IPS-20b (cell line): ENCODE data around the gene CCDC74A.
"Not testable (repeated sequence)": the region's sequence is repeated elsewhere in the genome, so short reads cannot be mapped to it uniquely, and the experiment has no call there.

Experiments
- H3K27ac ChIP-seq: one replicate; pipeline ENCODE4 v1.5.1; 2013; ENCODE audit warnings: low read length
- H3K27me3 ChIP-seq: 2 replicates; pipeline ENCODE4 v1.6.1; 2013; ENCODE audit warnings: mild to moderate bottlenecking, low read length, inconsistent platforms; ENCODE audit not compliant: insufficient read depth
- H3K36me3 ChIP-seq: 2 replicates; pipeline ENCODE4 v1.6.1; 2013; ENCODE audit warnings: low read depth, mild to moderate bottlenecking, inconsistent platforms, low read length, moderate library complexity; ENCODE audit not compliant: insufficient read depth
- H3K4me1 ChIP-seq: 2 replicates; pipeline ENCODE4 v1.6.1; 2013; ENCODE audit warnings: mild to moderate bottlenecking, control low read depth, inconsistent platforms, low read length, moderate library complexity; ENCODE audit not compliant: insufficient read depth
- H3K4me3 ChIP-seq: 2 replicates; pipeline ENCODE4 v1.5.1; 2013; ENCODE audit warnings: mild to moderate bottlenecking, low read length, inconsistent platforms
- H3K9ac ChIP-seq: 2 replicates; pipeline ENCODE4 v1.6.1; 2013; ENCODE audit warnings: low read depth, mild to moderate bottlenecking, inconsistent platforms, low read length, moderate library complexity
- H3K9me3 ChIP-seq: 2 replicates; pipeline ENCODE4 v1.6.1; 2013; ENCODE audit warnings: mild to moderate bottlenecking, low read depth, low read length, inconsistent platforms; ENCODE audit not compliant: insufficient read depth

Gene CCDC74A

DNA sequence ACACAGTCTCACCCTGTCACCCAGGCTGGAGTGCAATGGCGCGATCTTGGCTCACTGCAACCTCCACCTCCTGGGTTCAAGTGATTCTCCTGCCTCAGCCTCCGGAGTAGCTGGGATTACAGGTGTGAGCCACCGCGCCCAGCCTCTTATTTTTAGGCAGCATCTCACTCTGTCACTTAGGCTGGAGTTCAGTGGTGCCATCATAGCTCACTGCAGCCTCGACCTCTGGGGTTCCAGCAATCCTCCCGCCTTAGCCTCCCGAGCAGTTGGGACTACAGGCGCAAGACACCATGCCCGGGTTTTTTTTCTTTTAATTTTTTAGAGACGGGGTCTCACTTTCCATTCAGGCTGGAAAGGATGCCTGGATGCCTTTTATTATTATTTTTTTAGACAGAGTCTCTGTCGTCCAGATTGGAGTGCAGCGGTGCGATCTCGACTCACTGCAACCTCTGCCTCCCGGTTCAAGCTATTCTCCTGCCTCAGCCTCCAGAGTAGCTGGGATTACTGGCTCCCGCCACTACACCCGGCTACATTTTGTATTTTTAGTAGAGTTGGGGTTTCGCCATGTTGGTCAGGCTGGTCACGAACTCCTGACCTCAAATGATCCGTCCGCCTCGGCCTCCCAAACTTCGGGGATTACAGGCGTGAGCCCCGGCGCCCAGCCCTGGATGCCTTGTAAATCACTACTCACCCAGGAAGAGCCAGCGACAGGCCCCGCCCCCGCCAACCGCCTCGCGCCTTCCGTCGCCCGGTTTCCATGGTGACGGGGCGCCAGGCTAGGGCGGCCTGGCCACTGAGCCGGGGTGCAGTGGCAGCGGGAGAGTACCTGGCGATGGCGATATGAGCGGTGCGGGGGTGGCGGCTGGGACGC, at the start of gene CCDC74A:
Gene CCDC74A (plus strand): TSS at position 758 of the 871 bp plus-strand sequence. CDS start 83 bp downstream, at position 841.
- Histone ChIP-seq H3K4me3 (peak within 1 kb of the TSS; percentile 62; the same call in 1 of the 2 replicates), H3K9ac (peak within 1 kb of the TSS; percentile 45; the same call in 1 of the 2 replicates)
- not testable (repeated sequence) for H3K27ac ChIP-seq, H3K9me3 ChIP-seq, H3K36me3 ChIP-seq, H3K4me1 ChIP-seq, H3K27me3 ChIP-seq

DNA sequence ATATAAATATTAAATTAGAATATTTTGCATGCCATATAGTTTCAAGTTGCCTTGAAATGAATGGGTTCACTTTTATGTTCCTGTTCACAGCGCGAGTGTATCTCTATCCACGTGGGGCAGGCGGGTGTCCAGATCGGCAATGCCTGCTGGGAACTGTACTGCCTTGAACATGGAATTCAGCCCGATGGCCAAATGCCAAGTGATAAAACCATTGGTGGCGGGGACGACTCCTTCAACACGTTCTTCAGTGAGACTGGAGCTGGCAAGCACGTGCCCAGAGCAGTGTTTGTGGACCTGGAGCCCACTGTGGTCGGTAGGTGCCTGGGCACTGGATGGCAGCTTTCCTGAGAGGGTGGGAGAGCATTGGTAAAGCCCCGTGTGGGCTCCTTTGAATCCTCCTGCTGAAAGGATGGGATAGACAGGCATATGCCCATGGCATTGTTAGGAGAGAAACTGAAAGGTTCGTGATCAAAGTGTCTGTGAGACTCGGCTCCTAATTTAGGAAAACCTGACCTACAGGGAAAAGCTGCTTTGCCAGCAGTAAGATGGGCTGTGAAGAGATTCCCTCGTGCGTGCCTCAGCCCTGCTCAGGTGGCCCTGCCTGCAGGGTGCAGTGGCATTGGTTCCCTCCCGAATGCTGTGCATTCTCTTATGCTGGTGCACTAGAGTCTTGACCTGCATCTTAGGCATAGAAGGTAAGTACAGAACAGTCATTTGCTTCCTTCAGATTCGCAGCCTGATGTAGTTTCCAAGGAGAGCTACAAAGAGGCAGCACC, 49.4 kb upstream of the CCDC74A start:
- H3K9me3 ChIP-seq, H3K27ac ChIP-seq, H3K36me3 ChIP-seq, H3K4me3 ChIP-seq, H3K27me3 ChIP-seq, H3K4me1 ChIP-seq, H3K9ac ChIP-seq: not testable (repeated sequence)

DNA sequence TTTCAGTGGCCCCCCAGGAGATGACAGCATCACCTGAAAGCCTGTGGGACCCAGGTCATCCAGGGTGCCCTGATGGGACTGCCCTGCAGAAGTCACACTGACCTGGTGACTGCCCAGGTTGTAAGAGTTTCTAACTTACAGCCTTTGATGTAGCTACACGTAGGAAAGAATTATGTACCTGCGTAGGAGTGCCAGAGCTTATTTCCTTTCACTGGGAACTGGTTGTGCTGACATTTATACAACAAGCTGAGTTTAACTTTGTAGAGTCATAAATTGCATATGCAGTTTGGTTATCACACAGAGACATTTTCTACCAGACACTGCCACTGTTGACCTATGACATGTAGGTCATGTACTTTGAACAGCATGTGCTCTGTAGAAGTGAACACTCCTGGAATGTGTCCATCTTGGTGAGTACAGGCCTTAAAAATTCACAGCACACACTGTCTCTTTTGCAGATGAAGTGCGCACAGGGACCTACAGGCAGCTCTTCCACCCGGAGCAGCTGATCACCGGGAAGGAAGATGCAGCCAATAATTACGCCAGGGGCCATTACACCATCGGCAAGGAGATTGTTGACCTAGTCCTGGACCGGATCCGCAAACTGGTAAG, 48.7 kb upstream of the CCDC74A start:
- not testable (repeated sequence) for H3K9me3 ChIP-seq, H3K4me1 ChIP-seq, H3K27ac ChIP-seq, H3K4me3 ChIP-seq, H3K36me3 ChIP-seq, H3K27me3 ChIP-seq, H3K9ac ChIP-seq

DNA sequence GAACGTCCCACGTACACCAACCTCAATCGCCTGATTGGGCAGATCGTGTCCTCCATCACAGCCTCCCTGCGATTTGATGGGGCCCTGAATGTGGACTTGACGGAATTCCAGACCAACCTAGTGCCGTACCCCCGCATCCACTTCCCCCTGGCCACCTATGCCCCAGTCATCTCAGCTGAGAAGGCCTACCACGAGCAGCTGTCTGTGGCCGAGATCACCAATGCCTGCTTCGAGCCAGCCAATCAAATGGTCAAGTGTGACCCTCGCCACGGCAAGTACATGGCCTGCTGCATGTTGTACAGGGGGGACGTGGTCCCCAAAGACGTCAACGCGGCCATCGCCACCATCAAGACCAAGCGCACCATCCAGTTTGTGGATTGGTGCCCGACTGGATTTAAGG, 47.3 kb upstream of the CCDC74A start:
- H3K9me3 ChIP-seq, H3K9ac ChIP-seq, H3K36me3 ChIP-seq, H3K27me3 ChIP-seq, H3K4me3 ChIP-seq, H3K27ac ChIP-seq, H3K4me1 ChIP-seq: not testable (repeated sequence)

DNA sequence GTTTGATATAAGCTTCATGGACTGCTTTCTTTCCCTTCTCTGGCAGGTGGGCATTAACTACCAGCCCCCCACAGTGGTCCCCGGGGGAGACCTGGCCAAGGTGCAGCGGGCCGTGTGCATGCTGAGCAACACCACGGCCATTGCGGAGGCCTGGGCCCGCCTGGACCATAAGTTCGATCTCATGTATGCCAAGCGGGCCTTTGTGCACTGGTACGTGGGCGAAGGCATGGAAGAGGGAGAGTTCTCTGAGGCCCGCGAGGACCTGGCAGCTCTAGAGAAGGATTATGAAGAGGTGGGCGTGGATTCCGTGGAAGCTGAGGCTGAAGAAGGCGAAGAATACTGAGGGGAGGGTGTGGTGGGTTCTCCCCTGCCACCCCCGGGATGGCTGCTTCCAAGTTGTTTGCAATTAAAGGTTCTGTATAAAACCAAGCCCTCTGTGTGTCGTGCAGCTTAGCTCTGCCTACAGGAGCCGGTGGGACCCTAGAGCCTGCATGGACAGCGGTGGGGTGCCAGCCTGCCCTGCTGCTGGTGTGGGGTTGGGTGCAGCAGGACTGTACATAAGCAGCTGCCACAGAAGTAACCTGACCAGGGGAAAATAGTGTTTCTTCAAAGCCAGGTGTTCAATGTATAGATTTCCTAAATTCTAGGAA, 45.1 kb upstream of the CCDC74A start:
- not testable (repeated sequence) for H3K27ac ChIP-seq, H3K9me3 ChIP-seq, H3K4me3 ChIP-seq, H3K36me3 ChIP-seq, H3K4me1 ChIP-seq, H3K9ac ChIP-seq, H3K27me3 ChIP-seq

DNA sequence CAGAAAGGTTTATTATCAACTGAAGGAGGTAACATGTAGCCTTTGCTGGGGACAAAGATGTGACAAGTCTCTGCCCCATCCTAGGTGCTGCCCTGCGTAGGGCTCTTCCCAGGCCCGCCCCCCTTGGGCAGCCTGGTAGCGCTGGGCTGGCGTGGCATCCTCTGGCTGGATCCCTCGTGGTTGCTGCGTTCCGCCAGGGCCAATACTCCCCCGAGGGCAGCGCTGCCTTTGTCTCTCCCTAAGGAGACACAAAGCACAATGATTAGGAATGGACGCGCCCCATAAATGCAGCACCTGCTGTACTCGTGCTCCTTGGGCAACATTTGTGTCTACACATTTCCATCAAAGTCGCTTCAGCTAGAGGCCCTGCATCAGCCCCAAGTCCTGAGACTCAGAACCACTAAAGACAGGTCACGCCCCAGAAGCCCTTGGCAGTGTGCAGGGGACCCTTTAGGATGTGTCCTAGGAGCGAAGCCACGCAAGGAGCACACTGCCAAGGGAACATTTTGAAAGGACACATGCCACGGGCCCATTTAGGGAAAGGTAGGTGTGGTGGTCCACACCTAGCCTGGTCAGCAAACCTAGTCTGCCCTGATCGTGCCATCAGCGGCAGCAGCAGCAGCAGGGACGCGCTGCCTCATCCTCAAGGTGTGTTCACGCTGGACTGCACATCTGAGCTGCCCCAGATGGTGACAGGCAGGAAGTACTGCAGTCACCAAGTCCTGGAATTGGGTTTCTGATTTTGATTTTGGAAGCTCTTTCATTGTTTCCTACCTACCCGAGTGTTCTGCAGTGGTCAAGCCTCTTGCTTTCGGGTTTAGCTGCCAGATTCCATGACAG, 43.5 kb upstream of the CCDC74A start:
- not testable (repeated sequence) for H3K9me3 ChIP-seq, H3K4me1 ChIP-seq, H3K27ac ChIP-seq, H3K27me3 ChIP-seq, H3K9ac ChIP-seq, H3K36me3 ChIP-seq, H3K4me3 ChIP-seq

DNA sequence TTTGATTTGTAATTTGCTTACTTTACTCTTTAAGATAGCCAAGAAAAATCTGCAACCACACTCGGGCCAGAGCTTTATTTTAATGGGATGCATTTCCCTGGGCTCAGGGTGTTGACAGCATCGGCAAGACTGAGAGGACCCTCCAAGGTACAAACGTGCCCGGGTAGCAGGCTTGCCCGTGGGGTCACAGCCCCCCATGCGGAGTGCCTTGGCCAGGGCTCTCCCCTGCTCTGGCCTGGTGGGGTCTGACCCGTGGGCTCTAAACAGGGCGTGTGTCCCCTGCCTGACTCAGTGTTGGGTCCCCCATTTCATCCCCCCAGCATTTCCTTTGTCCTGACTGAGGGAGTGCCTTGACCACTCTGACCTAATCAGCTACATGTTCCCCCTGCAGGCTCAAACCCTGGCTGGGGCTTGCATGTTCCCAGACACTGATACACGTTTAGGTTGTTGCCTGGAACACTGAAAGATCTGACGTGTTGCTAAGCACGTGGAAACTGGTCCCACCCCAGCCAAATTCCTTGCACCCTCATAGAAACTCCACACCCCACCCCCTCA, 42.7 kb upstream of the CCDC74A start:
- not testable (repeated sequence) for H3K4me3 ChIP-seq, H3K36me3 ChIP-seq, H3K27ac ChIP-seq, H3K9ac ChIP-seq, H3K27me3 ChIP-seq, H3K4me1 ChIP-seq, H3K9me3 ChIP-seq

DNA sequence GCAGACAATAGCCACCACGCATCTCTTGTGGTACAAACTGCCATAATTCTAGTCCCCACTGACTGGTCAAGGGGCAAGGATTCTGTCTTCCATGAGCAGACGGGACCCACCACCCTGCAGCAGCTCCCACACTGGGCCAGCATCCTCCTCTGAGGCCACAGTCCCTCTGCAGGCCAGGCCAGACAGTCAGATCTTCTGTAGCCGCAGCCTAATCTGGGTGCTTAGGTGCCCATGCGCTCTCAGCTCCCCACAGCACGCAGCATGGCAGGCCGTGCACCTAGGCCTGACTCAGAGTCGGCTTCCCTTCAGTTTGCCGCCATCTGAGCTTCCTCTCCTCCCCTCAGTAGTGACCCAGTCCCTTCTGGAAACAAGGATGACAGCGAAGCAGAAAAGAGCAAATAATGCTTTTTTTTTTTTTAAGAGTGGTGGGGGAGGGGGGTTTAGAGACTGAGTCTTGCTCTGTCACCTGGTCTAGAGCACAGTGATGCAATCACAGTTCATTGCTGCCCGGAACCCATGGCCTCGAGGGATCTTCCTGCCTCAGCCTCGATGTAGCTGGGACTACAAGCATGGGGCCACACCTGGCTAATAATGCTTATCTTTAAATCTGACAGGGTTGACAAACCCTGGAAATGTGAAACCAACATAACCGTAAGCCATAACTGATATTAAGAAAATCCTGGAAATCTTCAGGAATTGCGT, 41.3 kb upstream of the CCDC74A start:
- H3K27ac ChIP-seq, H3K9me3 ChIP-seq, H3K9ac ChIP-seq, H3K4me3 ChIP-seq, H3K27me3 ChIP-seq, H3K4me1 ChIP-seq, H3K36me3 ChIP-seq: not testable (repeated sequence)

DNA sequence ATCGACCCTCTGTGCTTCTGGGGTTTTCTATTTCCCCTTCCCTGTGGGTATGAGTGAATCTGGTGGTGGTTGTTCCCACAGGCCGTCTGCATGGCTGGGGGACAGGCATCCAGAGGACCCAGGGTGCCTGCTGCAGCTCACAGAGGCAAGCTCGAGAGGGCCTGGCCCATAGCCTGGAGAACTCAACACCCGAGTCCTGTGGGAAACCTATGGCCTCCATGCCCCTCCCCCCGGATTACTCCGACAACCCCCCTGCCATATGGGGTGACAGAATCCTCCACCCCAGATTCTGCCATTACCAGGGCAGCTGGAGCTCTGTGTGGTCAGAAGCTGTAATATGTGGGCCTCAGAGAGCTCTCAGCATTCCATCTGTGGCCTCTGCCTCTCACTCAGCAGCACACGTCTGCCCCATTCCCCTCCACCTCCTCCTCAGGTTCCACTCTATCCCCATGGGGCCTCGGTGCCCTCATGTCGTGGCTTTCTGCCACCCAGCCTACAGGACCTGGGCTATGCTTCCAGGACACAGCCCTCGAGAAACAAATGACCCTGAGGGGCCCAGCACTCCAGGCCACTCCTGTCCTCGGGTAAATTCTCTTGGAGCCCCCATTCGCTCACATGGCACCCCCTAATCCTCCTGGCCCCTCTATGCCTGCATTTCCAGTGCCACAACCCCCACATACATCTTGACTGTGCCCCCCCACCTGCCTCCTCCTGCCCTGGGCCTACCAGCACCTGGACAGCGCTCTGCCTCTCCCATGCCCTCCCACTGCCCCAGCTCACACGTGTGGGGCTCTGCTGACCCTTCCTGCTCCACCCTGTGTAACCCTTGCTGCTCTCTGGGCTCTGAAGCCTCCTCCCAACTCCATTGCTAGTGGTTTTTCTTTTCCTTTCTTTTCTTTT, 39.1 kb upstream of the CCDC74A start:
- Histone ChIP-seq H3K27ac (no peak overlapping the region), H3K9me3 (no peaks in the 10 kb centered on the region), H3K4me1 (no peaks in the 10 kb centered on the region; the same call in 1 of the 2 replicates), H3K27me3 (no peaks in the 10 kb centered on the region), H3K36me3 (0 out of 2 replicates have a peak, but pooled peaks cover 6% of the 10 kb centered on the region), H3K9ac (no peak overlapping the region), H3K4me3 (no peak overlapping the region)
